ENCODE results near the gene FADS3.

Gene FADS3

GRCh38 chr11:61874853-61875252, 16.5 kb downstream of the FADS3 start:
- DNase-seq = no peak

- DNase-seq = no peak
Measured at GRCh38 chr11:61874377-61874809, 17.0 kb downstream of the FADS3 start.

DNA sequence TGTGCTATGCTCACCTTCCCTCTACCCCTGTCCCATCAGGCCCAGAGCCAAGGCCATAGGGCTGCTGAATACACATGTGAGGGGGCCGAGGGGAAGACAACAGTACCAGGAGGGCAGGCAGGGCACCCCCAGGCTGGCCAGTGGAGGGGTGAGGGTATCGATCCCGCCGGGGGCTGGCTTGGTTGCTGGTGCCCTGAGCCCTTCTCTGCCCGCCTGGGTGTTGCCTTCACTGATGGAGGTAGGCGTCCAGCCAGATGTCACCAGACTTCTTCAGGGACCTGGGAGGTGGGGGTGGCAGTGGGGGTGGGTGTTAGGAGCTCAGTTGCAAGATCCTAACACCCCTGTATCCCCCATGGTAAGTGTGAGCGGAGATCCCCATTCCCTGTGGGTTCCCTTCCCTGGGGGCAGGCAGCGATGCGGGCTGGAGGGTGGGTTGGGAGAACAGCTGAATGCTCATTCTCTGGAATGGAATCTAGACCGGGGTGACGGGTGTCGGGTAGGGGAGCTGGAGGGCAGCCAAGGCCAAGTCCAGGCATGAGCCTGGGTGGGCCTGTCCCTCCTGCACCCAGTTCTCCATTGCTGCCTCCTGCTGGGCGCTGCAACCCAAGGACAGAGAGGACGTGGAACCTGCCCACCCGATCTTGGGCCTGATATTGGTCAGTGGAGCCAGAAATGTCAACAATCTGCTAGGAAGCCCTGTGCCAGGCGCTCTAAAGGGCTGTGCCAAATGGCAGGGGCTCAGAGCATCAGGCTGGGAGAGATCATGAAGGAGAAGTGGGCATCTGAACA, 17.6 kb downstream of the FADS3 start:
- no peak for DNase-seq

- DNase-seq = no peak
Measured at GRCh38 chr11:61872935-61873565, 18.3 kb downstream of the FADS3 start.

DNA sequence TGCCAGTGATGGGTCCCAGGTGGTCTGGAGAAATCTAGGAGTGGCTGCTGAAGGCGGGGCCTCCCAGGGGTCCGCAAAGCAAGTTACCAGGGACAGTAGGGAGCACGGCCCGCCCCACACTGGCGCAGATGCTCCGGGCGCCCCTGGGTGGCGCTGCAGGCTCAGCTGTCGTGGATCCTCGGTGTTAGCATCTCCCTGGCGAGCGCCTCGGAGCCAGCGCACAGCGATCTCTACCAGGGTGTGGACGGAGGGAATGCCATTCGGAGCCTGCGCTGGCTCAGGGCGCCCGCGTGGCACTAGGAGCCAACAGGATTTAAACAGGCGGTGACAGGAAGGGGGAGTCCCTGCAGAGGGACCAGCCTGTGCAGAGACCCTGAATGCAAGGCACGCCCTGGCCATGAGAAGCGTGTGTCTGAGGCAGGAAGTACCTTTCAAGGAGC, 20.2 kb downstream of the FADS3 start:
- DNase-seq = peak; percentile 54

DNA sequence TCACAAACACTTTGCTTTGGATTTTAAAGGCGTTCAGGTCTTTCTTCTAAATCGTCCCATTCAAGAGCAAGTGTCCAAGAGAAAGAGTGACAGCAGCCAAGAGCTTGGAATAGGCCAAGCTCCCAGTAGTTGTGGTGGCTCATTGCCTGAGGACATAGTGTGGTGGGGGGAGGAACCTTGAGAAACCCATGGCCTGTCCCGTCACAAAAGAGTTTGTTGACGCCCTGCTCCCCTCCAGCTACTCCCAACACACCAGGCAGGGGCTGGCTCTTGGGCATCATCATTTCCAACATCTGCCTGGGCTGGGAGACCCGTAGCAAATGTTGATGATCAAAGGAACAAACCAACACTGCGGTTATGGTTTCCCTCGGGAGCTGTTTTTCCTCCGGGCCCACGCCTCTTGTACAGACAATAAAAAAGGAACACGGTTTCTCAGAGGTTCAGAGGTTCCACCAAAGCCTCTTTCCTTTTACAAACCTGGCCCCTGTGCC, 20.8 kb downstream of the FADS3 start:
- no peak for DNase-seq

DNA sequence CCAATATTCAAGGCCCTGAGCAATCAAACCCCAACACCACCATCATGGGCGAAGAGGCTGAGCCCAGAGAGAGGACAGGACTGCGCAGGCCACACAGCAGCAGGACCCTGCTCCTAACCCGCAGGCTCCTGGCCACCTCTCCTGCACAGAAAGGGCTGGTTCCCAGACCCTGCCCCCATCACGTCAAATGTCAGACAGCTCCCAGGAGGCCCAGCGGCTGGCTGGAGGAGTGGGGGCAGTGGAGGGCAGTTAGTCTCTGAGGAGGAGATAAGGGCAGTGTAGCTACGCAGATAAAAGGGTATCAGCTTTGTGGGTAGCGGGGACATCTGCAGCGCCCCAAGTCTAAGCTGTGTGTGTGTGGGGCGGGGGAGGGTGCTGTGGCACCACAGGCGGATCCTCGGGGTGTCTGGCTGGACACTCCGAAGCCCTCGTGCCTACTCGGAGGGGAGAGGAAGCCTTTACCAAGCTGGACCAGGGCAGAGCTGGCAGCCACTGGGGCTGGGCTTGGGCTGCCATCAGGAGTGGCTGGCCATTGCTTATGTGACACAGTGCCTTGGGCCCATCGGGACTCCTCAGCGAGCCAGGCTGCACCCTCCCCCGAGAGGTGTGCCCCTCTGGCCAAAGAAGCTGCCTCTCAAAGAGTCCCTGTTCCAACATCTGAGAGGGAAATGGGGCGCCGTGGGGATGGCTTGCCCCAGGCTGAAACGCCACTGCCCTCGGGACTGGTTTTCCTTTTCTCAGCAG, 21.5 kb downstream of the FADS3 start:
- no peak for DNase-seq

DNA sequence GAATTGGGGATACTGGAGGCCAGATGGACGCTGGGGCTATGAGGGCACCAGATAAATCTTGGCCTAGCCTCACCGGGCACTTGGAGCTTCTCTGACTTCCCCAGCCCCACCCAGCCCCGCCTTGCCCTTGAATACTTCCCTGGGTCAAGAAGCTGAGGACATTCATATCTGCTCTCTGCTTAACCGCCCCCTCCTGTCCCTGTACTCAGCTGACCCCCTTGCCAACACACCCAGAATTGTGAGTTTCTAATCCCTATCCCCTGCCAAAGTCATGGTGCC, 22.0 kb downstream of the FADS3 start:
- no peak for DNase-seq

DNA sequence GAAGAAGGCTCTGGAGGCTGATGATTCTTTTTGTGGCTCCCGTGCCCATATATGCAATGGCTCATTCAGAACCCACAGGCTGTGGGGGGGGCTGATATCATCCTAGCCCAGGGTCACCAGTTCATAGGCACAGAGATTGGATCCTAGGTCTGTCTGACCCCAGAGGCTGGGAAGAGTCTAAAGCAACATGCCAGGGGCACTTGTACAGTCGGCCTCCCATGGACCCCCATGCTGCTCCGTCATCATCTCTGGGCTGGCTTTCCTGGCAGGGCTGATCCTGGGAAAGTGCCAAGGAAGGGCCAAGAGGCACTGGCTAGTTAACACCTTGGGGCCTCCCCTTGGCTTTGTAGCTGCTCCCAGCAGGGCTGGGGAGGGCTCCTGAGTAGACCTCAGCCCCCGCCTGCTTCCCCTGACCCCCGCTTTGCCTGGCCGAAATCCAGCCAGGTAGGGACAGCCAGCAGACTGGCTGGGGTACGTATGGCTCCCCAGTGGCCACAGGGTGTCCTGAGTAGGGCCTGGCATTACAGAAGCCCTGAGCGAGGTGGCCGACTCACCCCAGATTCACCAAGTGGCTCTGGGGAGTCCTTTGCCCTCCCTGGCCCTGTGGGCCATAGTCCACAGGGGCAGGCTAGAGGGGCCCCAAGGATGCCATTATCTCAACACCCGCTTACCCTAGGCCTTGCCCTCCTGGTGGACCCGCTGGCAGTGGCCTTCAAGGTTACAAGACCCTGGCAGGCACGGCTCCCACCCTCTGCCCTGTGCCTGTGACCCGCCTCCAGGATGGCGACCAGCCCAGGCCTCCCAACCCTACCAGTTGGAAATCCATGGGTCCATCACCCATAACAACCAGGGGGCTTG, 22.5 kb downstream of the FADS3 start:
- DNase-seq = no peak

- no peak for DNase-seq
Measured at GRCh38 chr11:61866958-61867343, 24.4 kb downstream of the FADS3 start.

DNA sequence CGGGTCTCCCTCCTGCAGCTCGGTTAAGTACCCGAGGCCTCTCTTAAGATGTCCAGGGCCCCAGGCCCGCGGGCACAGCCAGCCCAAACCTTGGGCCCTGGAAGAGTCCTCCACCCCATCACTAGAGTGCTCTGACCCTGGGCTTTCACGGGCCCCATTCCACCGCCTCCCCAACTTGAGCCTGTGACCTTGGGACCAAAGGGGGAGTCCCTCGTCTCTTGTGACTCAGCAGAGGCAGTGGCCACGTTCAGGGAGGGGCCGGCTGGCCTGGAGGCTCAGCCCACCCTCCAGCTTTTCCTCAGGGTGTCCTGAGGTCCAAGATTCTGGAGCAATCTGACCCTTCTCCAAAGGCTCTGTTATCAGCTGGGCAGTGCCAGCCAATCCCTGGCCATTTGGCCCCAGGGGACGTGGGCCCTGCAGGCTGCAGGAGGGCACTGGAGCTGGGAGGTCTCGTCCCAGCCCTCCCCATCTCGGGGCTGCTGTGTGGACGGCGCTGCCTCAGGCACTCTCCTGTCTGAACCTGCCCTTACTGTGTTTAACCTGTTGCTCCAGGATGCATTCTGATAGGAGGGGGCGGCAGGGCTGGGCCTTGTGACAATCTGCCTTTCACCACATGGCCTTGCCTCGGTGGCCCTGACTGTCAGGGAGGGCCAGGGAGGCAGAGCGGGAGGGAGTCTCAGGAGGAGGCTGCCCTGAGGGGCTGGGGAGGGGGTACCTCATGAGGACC, 25.0 kb downstream of the FADS3 start:
- no peak for DNase-seq

DNA sequence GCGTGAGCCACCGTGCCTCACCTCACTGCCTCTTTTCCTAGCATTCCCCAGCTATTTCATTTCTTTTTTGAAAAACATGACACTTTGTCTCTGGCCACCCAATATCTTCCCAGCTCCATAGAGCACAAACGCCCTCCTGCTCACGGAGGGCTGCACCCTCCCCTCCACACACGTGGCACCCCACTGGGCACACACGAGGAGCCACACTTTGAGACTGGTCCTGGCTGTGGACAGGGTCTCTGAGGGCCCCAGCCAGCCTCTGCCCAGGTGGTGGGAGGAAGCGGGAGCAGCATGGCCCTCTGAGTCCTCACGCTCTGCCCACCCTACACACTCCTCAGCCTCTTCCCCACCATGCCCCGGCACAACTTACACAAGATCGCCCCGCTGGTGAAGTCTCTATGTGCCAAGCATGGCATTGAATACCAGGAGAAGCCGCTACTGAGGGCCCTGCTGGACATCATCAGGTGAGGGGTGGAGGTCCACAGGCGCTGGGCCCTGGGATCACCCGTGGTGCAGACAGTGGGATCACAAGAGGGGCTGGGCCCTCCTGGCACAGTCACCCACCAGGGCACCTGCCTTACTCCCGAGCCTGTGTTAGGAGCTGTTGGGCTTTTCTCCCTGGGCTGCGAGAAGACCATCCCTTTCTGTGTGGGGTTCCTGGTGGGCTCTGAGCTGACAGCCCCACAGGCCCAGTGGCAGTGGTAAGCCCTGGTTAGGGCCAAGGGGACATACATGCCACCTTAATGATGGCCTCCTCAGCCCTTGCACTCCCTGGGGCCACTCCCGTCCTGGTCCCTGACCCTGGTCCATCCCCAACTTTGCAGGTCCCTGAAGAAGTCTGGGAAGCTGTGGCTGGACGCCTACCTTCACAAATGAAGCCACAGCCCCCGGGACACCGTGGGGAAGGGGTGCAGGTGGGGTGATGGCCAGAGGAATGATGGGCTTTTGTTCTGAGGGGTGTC, 26.2 kb downstream of the FADS3 start:
- no peak for DNase-seq

DNA sequence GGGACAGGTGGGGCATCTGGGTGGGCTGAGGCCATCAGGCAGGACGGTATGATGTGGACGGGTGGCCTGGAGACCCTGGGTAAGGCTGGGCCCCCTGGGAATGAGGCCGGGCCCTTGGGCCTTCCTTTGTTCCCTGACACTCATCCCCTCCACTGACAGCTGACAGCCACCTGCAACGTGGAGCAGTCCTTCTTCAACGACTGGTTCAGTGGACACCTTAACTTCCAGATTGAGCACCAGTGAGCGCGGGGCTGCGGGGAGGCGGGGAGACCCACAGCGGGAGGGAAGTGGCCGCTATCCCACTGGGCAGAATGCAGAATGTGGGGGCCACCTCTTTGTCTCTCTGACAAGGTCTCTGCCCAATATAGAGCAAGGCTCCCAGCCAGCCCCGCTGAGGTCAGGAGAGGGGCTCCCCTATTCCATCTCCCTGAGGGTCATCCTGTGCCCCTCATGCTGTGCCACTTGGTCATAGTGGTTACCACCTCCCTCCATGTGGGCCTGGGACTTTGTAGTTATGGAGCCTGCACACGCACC, 27.7 kb downstream of the FADS3 start:
- DNase-seq = no peak

GRCh38 chr11:61862714-61863547, 28.4 kb downstream of the FADS3 start:
- no peak for DNase-seq

- no peak for DNase-seq
Measured at GRCh38 chr11:61861634-61862033, 29.7 kb downstream of the FADS3 start.

DNA sequence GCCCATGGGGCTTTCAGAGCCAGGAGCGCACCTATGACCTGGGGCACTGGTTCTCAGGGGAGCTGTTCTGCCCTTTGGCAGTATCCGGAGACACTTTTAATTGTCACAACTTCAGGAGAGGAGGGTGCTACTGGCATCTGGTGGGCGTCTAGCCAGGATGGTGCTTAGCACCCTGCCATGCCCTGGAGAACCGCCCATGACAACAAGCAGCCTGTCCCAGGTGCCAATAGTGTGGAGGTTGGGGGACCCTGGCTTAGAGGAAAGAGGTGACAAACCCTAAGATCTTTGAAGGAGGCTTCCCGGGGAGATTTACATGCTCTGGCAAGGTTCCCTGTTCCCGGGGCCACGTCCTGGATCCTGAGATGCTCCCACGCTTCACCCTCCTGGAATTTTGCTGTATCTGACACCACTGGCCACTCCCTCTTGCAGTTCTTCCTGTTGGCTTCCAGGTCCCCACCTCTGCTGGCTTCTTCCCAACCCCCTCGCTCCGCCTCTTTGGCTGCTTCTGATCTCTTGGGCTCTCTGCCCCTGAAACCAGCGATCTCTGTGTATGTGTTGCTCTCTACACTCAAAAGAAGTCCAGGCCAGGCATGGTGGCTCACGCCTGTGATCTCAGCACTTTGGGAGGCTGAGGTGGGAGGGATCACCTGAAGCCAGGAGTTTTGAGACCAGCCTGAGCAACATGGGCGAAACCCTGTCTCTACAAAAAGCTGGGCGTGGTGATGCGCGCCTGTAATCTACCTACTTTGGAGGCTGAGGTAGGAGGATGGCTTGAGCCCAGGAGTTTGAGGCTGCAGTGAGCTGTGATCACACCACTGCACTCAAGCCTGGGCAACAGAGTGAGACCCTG, 31.1 kb downstream of the FADS3 start:
- DNase-seq = no peak

DNA sequence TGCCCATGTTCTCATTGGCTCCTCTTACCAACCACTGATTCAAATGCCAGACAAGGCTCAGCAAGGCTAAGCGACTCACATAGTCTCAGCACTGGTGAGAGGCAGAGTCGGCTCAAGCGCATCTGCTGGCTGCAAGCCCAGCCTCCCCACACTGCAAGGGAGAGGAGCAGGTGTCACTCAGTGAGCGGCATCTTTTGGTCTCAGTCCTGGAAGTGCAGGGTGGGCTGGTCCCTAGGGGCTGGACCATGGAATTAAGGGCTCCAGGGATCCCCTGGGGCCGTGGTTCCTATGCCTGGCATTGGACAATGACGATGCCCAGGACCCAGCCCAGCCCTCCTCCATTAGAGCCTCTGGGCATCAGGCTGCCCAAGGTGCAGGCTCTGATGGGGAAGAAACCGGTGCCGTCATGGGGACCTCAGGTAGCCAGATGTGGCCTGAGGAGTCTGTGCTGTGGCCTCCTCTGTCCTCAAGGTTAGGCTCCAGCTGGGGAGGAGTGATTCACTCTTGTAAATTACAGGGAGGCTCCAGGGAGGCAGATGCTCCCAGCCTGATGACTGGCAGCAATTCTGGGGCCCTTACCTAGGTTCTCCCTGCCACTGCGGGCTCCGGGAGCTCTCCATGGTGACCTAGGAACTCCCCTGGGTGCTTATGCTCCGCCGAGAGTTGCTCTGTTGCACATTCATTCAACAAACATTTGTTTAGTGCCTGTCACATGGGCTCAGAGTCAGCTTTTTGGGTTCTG, 35.2 kb downstream of the FADS3 start:
- DNase-seq = no peak
